GM18909 (cell line): ENCODE data around the gene RAPGEF1.
"Not testable (repeated sequence)": the region's sequence is repeated elsewhere in the genome, so short reads cannot be mapped to it uniquely, and the experiment has no call there.

Experiments
- ATAC-seq: cut with Tn5 transposase; IDR thresholded peaks from one replicate; pipeline ENCODE4 v1.9.1; 2021; ENCODE audit warnings: mild to moderate bottlenecking; ENCODE audit not compliant: unreplicated experiment, poor library complexity

RAPGEF1 gene

GRCh38 chr9:131550465-131550864 lies 189.4 kb downstream of the RAPGEF1 start:
- ATAC-seq, result not testable (repeated sequence)

GRCh38 chr9:131549186-131549585 lies 190.7 kb downstream of the RAPGEF1 start:
- not testable (repeated sequence) for ATAC-seq

- no peak for ATAC-seq
These were observed 193.4 kb downstream of the RAPGEF1 start for GRCh38 chr9:131546336-131547084.

GRCh38 chr9:131545786-131546335 lies 194.0 kb downstream of the RAPGEF1 start:
- ATAC-seq, result no peak

- ATAC-seq, result no peak
These were observed 194.7 kb downstream of the RAPGEF1 start, which contains the start of gene PRRT1B for GRCh38 chr9:131545003-131545785. TSS of gene PRRT1B (plus strand) at chr9:131545523. CDS start at chr9:131545616, 93 bp downstream.

- ATAC-seq, result no peak
These were observed 196.7 kb downstream of the RAPGEF1 start for GRCh38 chr9:131543141-131543540.

- no peak for ATAC-seq
These were observed 200.5 kb downstream of the RAPGEF1 start for GRCh38 chr9:131539223-131539923.

GRCh38 chr9:131537946-131538345 lies 201.9 kb downstream of the RAPGEF1 start:
- no peak for ATAC-seq

- ATAC-seq, result no peak
These were observed 205.1 kb downstream of the RAPGEF1 start for GRCh38 chr9:131534721-131535237.

GRCh38 chr9:131530920-131531832 lies 208.7 kb downstream of the RAPGEF1 start, which contains the start of gene UCK1:
TSS of gene UCK1 (minus strand) at chr9:131531263. CDS start at chr9:131531174, 89 bp downstream.
- peak; percentile 81 for ATAC-seq

- peak; percentile 3 for ATAC-seq
These were observed 209.3 kb downstream of the RAPGEF1 start for GRCh38 chr9:131530546-131530919.

- no peak for ATAC-seq
These were observed 210.0 kb downstream of the RAPGEF1 start for GRCh38 chr9:131529597-131530545.

GRCh38 chr9:131528886-131529505 lies 210.9 kb downstream of the RAPGEF1 start:
- ATAC-seq, result no peak

- no peak for ATAC-seq
These were observed 211.7 kb downstream of the RAPGEF1 start for GRCh38 chr9:131528186-131528585.
